GM18505 (cell line): Measurements from ENCODE around the gene PLA2G12A.

Experiments used
- ATAC-seq: cut with Tn5 transposase; IDR thresholded peaks from one replicate; pipeline ENCODE4 v1.9.1; 2021; ENCODE audit not compliant: unreplicated experiment
- POLR2A ChIP-seq: IDR thresholded peaks from 4 replicates; pipeline ENCODE4 v1.6.1; 2011; ENCODE audit warnings: borderline replicate concordance; ENCODE audit not compliant: insufficient read depth, insufficient read length; ENCODE audit errors: extremely low read depth

Gene PLA2G12A

GRCh38 chr4:109729718-109730618 is at the start of gene PLA2G12A:
Gene PLA2G12A (minus strand): TSS chr4:109730070. CDS start chr4:109729809, 261 bp downstream.
- TF ChIP-seq POLR2A = peak; percentile 58
- ATAC-seq = peak; percentile 89

DNA sequence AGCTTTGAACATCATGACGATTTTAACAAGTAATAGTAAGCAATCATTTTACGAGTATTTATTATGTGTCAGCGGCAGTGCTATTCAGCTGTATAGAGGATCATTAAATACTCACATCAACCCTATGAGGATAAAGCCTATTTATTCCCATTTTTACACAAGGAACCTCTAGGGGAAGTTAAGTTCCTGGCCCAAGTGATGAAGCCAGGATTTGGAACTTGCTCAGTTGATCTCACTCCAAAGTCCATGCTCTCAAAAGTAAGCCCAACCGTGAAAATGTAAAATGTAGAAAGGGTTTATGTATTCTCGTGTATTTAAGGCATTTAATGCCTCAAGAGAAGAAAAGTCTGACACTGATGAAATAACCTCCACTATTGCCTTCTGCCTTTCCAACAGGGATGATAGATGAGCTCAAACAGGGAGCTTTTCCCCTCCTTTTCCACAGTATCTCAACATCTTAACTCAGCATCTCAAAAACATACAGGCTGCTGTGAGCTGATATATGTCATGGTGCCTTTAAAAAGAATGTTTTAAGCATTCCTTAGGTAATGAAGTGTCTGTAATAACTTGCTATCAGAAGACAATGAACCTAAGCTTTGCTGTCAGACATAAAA is 35.0 kb upstream of the PLA2G12A start:
- no peak for ATAC-seq
- TF ChIP-seq POLR2A = no peak

GRCh38 chr4:109764376-109764775 is 34.5 kb upstream of the PLA2G12A start:
- ATAC-seq = no peak

DNA sequence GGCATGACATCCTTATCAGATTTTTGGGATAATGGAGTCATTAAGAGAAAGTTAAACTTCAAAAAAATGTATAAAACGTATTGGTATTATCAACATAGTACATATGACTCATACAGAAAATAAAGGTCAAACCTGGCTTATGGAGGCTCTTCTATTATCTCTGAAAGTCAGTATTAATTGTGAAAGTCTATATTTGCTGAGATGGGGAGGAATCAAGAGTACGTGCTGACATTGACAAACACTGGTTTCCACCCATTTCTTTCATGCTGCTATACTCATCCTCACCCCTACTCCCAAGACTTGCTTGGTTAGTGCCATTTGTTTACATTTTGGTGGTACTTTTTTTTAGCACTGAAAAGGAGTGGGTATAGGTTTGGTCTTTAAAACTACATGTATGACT is 30.8 kb upstream of the PLA2G12A start:
- no peak for TF ChIP-seq POLR2A
- no peak for ATAC-seq

More at GRCh38 chr4:109764376-109764775, 34.5 kb upstream of the PLA2G12A start:
- TF ChIP-seq POLR2A = no peak

GRCh38 chr4:109755656-109756055 is 25.8 kb upstream of the PLA2G12A start:
- no peak for ATAC-seq
- TF ChIP-seq POLR2A = no peak

DNA sequence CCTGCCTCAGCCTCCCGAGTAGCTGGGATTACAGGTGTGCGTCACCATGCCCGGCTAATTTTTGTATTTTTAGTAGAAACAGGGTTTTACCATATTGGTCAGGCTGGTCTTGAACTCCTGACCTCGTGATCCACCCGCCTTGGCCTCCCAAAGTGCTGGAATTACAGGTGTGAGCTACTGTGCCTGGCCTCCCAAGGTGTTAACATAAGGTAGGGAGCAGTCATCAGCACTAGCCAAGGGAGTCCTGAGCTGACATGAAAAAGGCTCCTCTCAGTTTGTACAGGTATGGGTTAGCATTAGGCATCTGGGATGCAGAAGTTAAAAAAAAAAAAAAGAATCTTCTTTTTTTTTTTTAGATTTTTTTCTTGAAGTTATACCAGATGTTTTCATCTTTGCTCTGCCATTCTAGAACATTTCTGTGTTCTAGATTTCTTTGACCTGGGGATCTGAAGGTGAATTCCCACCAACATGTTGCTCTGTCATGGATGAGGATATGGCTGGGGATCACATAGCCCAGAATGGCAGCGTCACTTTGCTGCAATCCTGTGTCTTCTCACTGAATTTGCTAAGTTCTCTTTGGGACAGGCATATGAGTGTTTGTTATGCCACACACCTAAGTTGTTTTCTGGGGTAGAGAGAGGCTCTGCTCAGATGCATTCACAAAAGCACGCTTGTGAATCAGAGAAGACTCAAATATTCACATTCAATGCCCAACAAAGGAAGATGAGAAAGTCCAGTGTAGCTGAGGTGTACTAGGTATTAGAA is 24.4 kb upstream of the PLA2G12A start:
- no peak for TF ChIP-seq POLR2A
- no peak for ATAC-seq

DNA sequence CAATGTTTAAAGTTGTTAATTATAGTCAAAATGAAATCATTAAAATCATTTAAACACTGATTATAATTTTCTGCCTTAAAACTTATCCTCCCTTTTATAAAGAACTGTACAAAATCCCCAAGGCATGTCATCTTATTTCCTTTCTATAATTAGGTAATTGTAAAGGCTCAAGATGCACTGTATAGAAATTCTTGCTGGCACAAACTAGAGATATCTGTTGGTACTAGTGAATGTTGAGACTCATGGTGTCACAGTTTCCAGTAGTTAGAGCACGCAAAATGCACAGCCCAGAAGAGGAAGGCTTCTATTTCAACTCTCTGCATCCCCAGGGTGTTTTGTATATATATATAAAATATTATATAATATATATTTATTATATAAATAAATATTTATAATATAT is 22.7 kb upstream of the PLA2G12A start:
- no peak for ATAC-seq
- no peak for TF ChIP-seq POLR2A

- no peak for TF ChIP-seq POLR2A
Observed at GRCh38 chr4:109751852-109752251, 22.0 kb upstream of the PLA2G12A start.

DNA sequence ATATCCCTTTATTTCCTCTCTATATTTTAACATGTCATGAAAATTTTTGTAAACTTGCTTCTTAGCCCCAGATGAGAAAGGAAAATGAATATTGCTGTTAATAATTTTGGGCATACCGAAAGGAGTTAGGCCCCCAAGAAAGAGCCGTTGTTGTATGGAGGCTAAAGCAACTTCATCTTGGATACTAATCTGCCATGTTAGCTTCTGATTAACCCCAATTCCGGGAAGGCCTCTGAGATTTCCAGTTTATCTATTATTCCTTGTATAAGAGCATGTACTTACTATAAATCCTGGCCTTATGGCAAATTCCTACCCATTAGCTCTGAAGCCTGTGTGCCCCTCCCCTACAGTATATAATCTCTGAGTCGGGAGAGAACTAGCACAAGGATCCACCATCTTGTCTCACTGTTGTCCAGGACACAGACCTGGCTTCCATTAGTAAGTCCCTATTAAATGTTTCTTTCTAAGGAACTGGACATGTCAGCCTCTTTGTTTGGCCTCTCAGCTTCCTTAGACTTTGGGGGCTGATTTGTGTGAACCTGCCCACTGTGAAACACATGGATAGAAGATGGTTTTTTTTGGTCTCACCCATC is 20.9 kb upstream of the PLA2G12A start:
- no peak for TF ChIP-seq POLR2A
- ATAC-seq = no peak

More at GRCh38 chr4:109751852-109752251, 22.0 kb upstream of the PLA2G12A start:
- no peak for ATAC-seq

DNA sequence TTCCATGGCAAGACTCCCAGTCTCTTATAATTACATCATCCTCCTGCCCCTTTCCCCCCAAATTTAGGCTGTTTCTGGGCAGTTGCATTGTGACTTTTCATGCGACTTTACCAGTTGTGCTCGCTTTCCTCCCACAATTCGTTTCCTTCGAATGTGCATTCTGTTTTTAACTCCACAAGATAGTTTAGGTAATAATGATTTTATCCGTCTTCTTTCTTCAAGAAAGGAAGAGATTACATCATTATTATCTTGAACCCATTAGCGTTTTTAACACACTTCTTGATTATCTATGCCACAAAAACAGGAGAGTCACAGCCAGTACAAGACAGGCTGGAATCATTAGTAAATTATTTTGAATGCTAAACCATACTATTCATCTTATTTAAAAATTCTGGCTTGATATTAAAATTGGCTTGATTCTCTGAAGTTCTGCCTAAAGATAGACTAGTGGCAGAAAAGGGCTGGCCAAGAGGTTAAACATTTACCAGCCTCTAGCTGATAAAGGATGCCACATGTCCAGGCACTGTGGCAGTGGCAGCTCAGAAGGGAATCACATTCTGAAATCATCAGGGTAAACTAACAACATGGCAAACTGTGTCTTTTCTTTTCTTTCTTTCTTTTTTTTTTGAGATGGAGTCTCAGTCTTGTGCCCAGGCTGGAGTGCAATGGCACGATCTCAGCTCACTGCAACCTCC is 19.7 kb upstream of the PLA2G12A start:
- TF ChIP-seq POLR2A = no peak

DNA sequence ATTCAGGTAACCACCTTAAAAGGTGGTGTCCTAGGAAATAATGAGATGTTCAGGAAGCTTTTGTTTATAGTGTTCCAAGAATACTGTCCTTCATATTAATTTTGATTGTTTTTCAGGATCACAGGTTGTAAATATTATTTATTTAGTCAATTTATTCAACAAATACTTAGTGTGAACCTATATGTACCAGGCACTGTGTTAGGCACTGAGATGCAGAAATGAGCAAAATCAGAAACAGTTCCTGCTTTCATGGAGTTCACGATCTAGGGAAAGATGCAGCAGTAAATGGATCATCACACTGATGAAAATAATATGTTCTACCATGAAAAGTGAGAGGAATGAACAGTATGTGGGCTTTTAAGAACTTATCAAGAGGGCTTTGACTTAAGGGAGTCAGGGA is 18.2 kb upstream of the PLA2G12A start:
- TF ChIP-seq POLR2A = no peak
- no peak for ATAC-seq

More for the DNA sequence above, 19.7 kb upstream of the PLA2G12A start:
- ATAC-seq = no peak

DNA sequence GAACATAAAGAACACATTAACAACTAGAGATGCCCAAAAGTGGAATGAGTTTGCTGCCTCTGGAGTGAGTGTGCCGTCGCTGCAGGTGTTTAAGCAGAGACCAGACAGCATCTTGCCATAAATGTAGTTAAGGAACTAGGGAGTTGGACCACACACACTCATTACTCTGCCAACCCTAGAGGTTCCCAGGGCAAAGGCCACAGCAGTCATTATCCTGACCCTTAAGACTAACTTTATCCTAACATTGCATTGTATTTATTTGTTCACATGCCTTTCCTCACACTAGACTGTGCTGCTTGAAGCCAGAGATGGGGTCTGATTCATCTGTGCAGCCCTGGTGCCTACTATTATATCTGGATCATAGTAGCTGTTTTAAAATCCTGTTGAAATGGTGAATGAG is 16.9 kb upstream of the PLA2G12A start:
- no peak for ATAC-seq
- TF ChIP-seq POLR2A = no peak
